Dermis microvascular lymphatic vessel endothelial cell (primary cell): ENCODE measurements around the gene RECK. TPM values are rescaled to one million over a fixed set of nuclear protein-coding genes. Genes with fewer than 3 reads are reported as not detected.
"Not testable (repeated sequence)": the region's sequence is repeated elsewhere in the genome, so short reads cannot be mapped to it uniquely, and the experiment has no call there.

ENCODE experiments used
- DNase-seq, 2 donors: peaks; one replicate each; pipeline versions ENCODE4 v3.0.0 to v3.0.0-alpha.2; 2010; ENCODE audit warnings: low read depth in 2 of 2
- total RNA-seq: library from RNA; depleted of rRNA; stranded (reverse); fragments of >200 nt; gene quantifications from 2 replicates; pipeline ENCODE4 v1.2.1, GENCODE V29; 2014

RECK gene
- total RNA-seq, 1 donor from 2014 or later: 21.7 TPM

GRCh38 chr9:36113999-36114398 lies 77.3 kb downstream of the RECK start:
- DNase-seq: no peak

- DNase-seq: no peak
Observed at GRCh38 chr9:36116593-36116992, 79.9 kb downstream of the RECK start.

- no peak for DNase-seq
Observed at GRCh38 chr9:36118201-36118600, 81.5 kb downstream of the RECK start.

- no peak for DNase-seq
Observed at GRCh38 chr9:36118706-36119105, 82.0 kb downstream of the RECK start.

GRCh38 chr9:36119476-36119875 lies 82.8 kb downstream of the RECK start:
- DNase-seq: peak in 1 of 2 donors; percentile 43

- no peak for DNase-seq
Observed at GRCh38 chr9:36120705-36121104, 84.0 kb downstream of the RECK start.

GRCh38 chr9:36121971-36122370 lies 85.3 kb downstream of the RECK start:
- no peak for DNase-seq

GRCh38 chr9:36123515-36123914 lies 86.8 kb downstream of the RECK start:
- no peak for DNase-seq

GRCh38 chr9:36125062-36125855 lies 88.5 kb downstream of the RECK start:
- no peak for DNase-seq

- DNase-seq: no peak
Observed at GRCh38 chr9:36126016-36126730, 89.5 kb downstream of the RECK start.

- no peak for DNase-seq
Observed at GRCh38 chr9:36127652-36128244, 91.0 kb downstream of the RECK start.

GRCh38 chr9:36128349-36128748 lies 91.6 kb downstream of the RECK start:
- DNase-seq: no peak

- DNase-seq: no peak
Observed at GRCh38 chr9:36129139-36129538, 92.4 kb downstream of the RECK start.

GRCh38 chr9:36131666-36132065 lies 95.0 kb downstream of the RECK start:
- DNase-seq: not testable (repeated sequence)

GRCh38 chr9:36132086-36132485 lies 95.4 kb downstream of the RECK start:
- DNase-seq: no peak

- no peak for DNase-seq
Observed at GRCh38 chr9:36134761-36135505, 98.2 kb downstream of the RECK start.

- DNase-seq: no peak
Observed at GRCh38 chr9:36135741-36136271, 99.1 kb downstream of the RECK start.

- peak in 1 of 2 donors; percentile 78 for DNase-seq
Observed at GRCh38 chr9:36136272-36136893, 99.7 kb downstream of the RECK start, which contains the start of gene GLIPR2. Gene GLIPR2, plus strand, starts transcription at chr9:36136733. Its CDS starts 46 bp downstream, at chr9:36136779.

GRCh38 chr9:36136894-36137391 lies 100.2 kb downstream of the RECK start:
- no peak for DNase-seq

GRCh38 chr9:36137392-36138004 lies 100.8 kb downstream of the RECK start:
- peak; percentile 61 to 71 for DNase-seq
